Measurements from ENCODE around the gene ATXN10. TPM values are rescaled to one million over a fixed set of nuclear protein-coding genes. Genes with fewer than 3 reads are reported as not detected.
A peak's percentile ranks its signal among the peaks of the same experiment; 100 is the strongest.

Gene ATXN10
- total and polyA plus RNA-seq, 10 of the 15 experiments (the other 5 are each of a cell fraction or from before 2014, with no cell fraction given) = 29.2 to 249 (median 146) TPM

GRCh38 chr22:45677063-45677462 is 5.4 kb downstream of the ATXN10 start:
- CTCF ChIA-PET = no interaction called here
- no peak for DNase-seq (ENCODE audit: low read depth, low spot score)
- intact Hi-C loops (cut with micrococcal nuclease; ENCODE audit: unreplicated experiment) (no loop called here), in situ Hi-C loops (cut with MboI) (no loop called here)
- no TSS peak for BruUV-seq (replicated peaks)
- Histone ChIP-seq H3K27me3 (replicated peaks in 1 of 2; ENCODE audit: control insufficient read depth in 2 of 2, insufficient read depth in 2 of 2, low read length in 1 of 2) (no peaks in the 10 kb centered on the region), H3K79me2 (ENCODE audit: control insufficient read depth, insufficient read depth, low read length) (peaks cover 97% of the 10 kb centered on the region), H3K9me3 (replicated peaks; ENCODE audit: control insufficient read depth, insufficient read depth, low read length) (no peaks in the 10 kb centered on the region; the same call in 1 of the 3 replicates), H3K27ac (ENCODE audit: control insufficient read depth, insufficient read depth) (no peak overlapping the region), H3K9ac (ENCODE audit: control insufficient read depth, insufficient read depth, low read length) (no peak overlapping the region), H3K4me3 (no peak overlapping the region), H4K20me1 (ENCODE audit: control insufficient read depth, insufficient read depth) (no peaks in the 10 kb centered on the region), H2AFZ (ENCODE audit: control insufficient read depth, low read depth, low read length) (no peak overlapping the region), H3K4me1 (ENCODE audit: control insufficient read depth, insufficient read depth, low read length) (peaks cover 44% of the 10 kb centered on the region), H3K36me3 (ENCODE audit: control insufficient read depth in 2 of 2, insufficient read depth in 2 of 2, low read length in 1 of 2) (peaks cover 0 to 8% of the 10 kb centered on the region in 2 experiments; a peak in 2 of 4 replicates), H3K4me2 (ENCODE audit: control insufficient read depth, insufficient read depth) (peak overlapping the region; percentile 44; the same call in 1 of the 2 replicates)
- no peak for FAIRE-seq
- SMC1A ChIA-PET (ENCODE audit: uncharacterized antibody, unreplicated experiment) = interaction anchor here (3.0 kb wide), 2 partner anchors 10 to 19 kb away, joined by 7 to 9 read pairs; no protein-coding TSS in a partner anchor
- 6% methylated on average over 1 of the region's 1 CpG for WGBS (ENCODE audit: insufficient coverage, insufficient replicate concordance, low lambda C conversion rate, missing lambda C conversion rate)
- no peak for TF ChIP-seq ASH2L (IDR thresholded peaks at IDR 0.05; ENCODE audit: borderline replicate concordance, low read depth)
- no peak for ATAC-seq
- POLR2A ChIA-PET = interaction anchor here (0.6 to 1.2 kb wide), 4 partner anchors 10 to 1505 kb away, joined by 3 read pairs; no protein-coding TSS in a partner anchor
- RAD21 ChIA-PET (ENCODE audit: unreplicated experiment) = interaction anchor here (1.4 kb wide), 1 partner anchor 19 kb away, joined by 3 read pairs; no protein-coding TSS in a partner anchor

GRCh38 chr22:45678961-45679912 is 7.6 kb downstream of the ATXN10 start:
- Histone ChIP-seq H2AFZ (ENCODE audit: control insufficient read depth, low read depth, low read length) (no peak overlapping the region), H3K9ac (ENCODE audit: control insufficient read depth, insufficient read depth, low read length) (0 out of 2 replicates have a peak overlapping the region, but pooled peaks have one; percentile 10), H3K27ac (ENCODE audit: control insufficient read depth, insufficient read depth) (peak overlapping the region; percentile 85), H3K27me3 (replicated peaks in 1 of 2; ENCODE audit: control insufficient read depth in 2 of 2, insufficient read depth in 2 of 2, low read length in 1 of 2) (no peaks in the 10 kb centered on the region), H3K79me2 (ENCODE audit: control insufficient read depth, insufficient read depth, low read length) (peaks cover 96% of the 10 kb centered on the region), H3K36me3 (ENCODE audit: control insufficient read depth in 2 of 2, insufficient read depth in 2 of 2, low read length in 1 of 2) (peaks cover 0 to 8% of the 10 kb centered on the region in 2 experiments; a peak in 2 of 4 replicates), H3K4me2 (ENCODE audit: control insufficient read depth, insufficient read depth) (peak overlapping the region; percentile 49), H3K4me3 (0 out of 2 replicates have a peak overlapping the region, but pooled peaks have one; percentile 28), H3K9me3 (replicated peaks; ENCODE audit: control insufficient read depth, insufficient read depth, low read length) (no peaks in the 10 kb centered on the region; the same call in 1 of the 3 replicates), H3K4me1 (ENCODE audit: control insufficient read depth, insufficient read depth, low read length) (peaks cover 59% of the 10 kb centered on the region), H4K20me1 (ENCODE audit: control insufficient read depth, insufficient read depth) (no peaks in the 10 kb centered on the region)
- intact Hi-C loops (cut with micrococcal nuclease; ENCODE audit: unreplicated experiment) (no loop called here), in situ Hi-C loops (cut with MboI) (no loop called here)
- whole genome bisulfite sequencing (ENCODE audit: insufficient coverage, insufficient replicate concordance, low lambda C conversion rate, missing lambda C conversion rate) = 0% methylated on average over 9 of the region's 9 CpGs
- ATAC-seq (peak; percentile 71), DNase-seq (ENCODE audit: low read depth, low spot score) (peak; percentile 51), FAIRE-seq (no peak)
- BruUV-seq (replicated peaks) = no TSS peak
- SMC1A ChIA-PET (ENCODE audit: uncharacterized antibody, unreplicated experiment) = interaction anchor here (0.6 to 3.0 kb wide), 6 partner anchors 8 to 391 kb away, joined by 3 to 9 read pairs (median 3); no protein-coding TSS in a partner anchor
- CTCF ChIA-PET = interaction anchor here (0.8 to 2.2 kb wide), 3 partner anchors 10 to 34 kb away, joined by 3 to 7 read pairs (median 5); no protein-coding TSS in a partner anchor
- POLR2A ChIA-PET = interaction anchor here (0.8 to 1.5 kb wide), 2 partner anchors 8 to 17 kb away, joined by 4 to 6 read pairs; partner anchors contain the start of gene ATXN10
- RAD21 ChIA-PET (ENCODE audit: unreplicated experiment) = interaction anchor here (0.9 to 1.3 kb wide), 2 partner anchors 17 to 34 kb away, joined by 3 to 6 read pairs; no protein-coding TSS in a partner anchor
- TF ChIP-seq RELB (IDR thresholded peaks at IDR 0.05; ENCODE audit: low read depth) = peak; percentile 52
- no peak for TF ChIP-seq CBX5 (IDR thresholded peaks at IDR 0.05; ENCODE audit: low read depth)
- peak; percentile 60 for TF ChIP-seq SKIL (IDR thresholded peaks at IDR 0.05; ENCODE audit: low read depth, poor library complexity, severe bottlenecking)
- peak; percentile 99 for TF ChIP-seq NFIC (IDR thresholded peaks at IDR 0.05; ENCODE audit: low read depth, low read length)
- peak; percentile 67 for TF ChIP-seq MEF2B (IDR thresholded peaks at IDR 0.05; ENCODE audit: partially characterized antibody, poor library complexity, severe bottlenecking)

All from GM12878 (cell line).